Lung (tissue), 12 donors: ENCODE measurements around the gene HDAC1. TPM values are rescaled to one million over a fixed set of nuclear protein-coding genes. Genes with fewer than 3 reads are reported as not detected.
A peak's percentile ranks its signal among the peaks of the same experiment; 100 is the strongest.

Experiments
- ATAC-seq: fragments of 200-7000 bp; cut with Tn5 transposase; one replicate; pipeline ENCODE4 v1.9.1; 2020; ENCODE audit warnings: moderate number of reproducible peaks; ENCODE audit not compliant: insufficient read depth, low FRiP score
- DNase-seq, 3 donors: peaks; one replicate each; pipeline ENCODE4 v3.0.0-alpha.2; 2013 to 2017
- H3K27ac ChIP-seq, 2 donors: one replicate each; pipeline ENCODE4 v1.5.1; 2013; ENCODE audit warnings: mild to moderate bottlenecking in 2 of 2, moderate library complexity in 2 of 2, control low read depth in 1 of 2, inconsistent platforms in 1 of 2, low read depth in 1 of 2, low read length in 1 of 2
- H3K27me3 ChIP-seq, 3 donors: one replicate each; pipeline ENCODE4 v1.5.1; 2013; ENCODE audit warnings: low read length in 2 of 3; ENCODE audit not compliant: control insufficient read depth in 3 of 3, insufficient read depth in 3 of 3
- H3K36me3 ChIP-seq, 4 donors: one replicate each; pipeline ENCODE4 v1.5.1; 2013; ENCODE audit warnings: low read length in 4 of 4, mild to moderate bottlenecking in 1 of 4, moderate library complexity in 1 of 4; ENCODE audit not compliant: control insufficient read depth in 4 of 4, insufficient read depth in 4 of 4
- H3K4me1 ChIP-seq, 5 donors: one replicate each; pipeline ENCODE4 v1.5.1; 2013; ENCODE audit warnings: low read length in 5 of 5, mild to moderate bottlenecking in 2 of 5, moderate library complexity in 1 of 5; ENCODE audit not compliant: control insufficient read depth in 5 of 5, insufficient read depth in 5 of 5
- H3K4me3 ChIP-seq: one replicate; pipeline ENCODE4 v1.5.1; 2013; ENCODE audit warnings: mild to moderate bottlenecking, control low read depth, moderate library complexity
- H3K9ac ChIP-seq, 2 donors: one replicate each; pipeline ENCODE4 v1.5.1; 2013; ENCODE audit warnings: low read length in 2 of 2, control low read depth in 1 of 2; ENCODE audit not compliant: insufficient read depth in 1 of 2
- H3K9me3 ChIP-seq, 4 donors: one replicate each; pipeline ENCODE4 v1.5.1; 2013; ENCODE audit warnings: low read length in 3 of 4, mild to moderate bottlenecking in 1 of 4, moderate library complexity in 1 of 4; ENCODE audit not compliant: control insufficient read depth in 4 of 4, insufficient read depth in 3 of 4
- CTCF ChIP-seq: IDR thresholded peaks from 2 replicates; pipeline ENCODE4 v1.5.1; 2012; ENCODE audit warnings: mild to moderate bottlenecking; ENCODE audit errors: control extremely low read depth, extremely low read depth
- WGBS, 2 donors: extraction: QIAGEN DNeasy Blood & Tissue Kit; methylation state at CpG; one replicate each; pipeline ENCODE4 v1.1.7; 2013; 5-methylcytosine and 5-hydroxymethylcytosine counted together
- polyA plus RNA-seq, 2 donors: library from polyadenylated mRNA; stranded (reverse); fragments of 200-250 nt; gene quantifications; one replicate each; pipeline ENCODE4 v1.2.1, GENCODE V29; 2013
- total RNA-seq, 2 donors: library from RNA; depleted of rRNA in 1 of 2; stranded (reverse); fragments of >200 nt in 1 of 2; gene quantifications; one replicate each; pipeline ENCODE4 v1.2.1, GENCODE V29; 2014 to 2021
- donor health status: control.
- donor health status: control.
- donor health status: Bipolar disorder and iron deficiency.
- donor health status: healthy.
- donor health status: DM: yes; HTN: yes; CAD: no.

The HDAC1 gene
- total and polyA plus RNA-seq, 4 donors = 47.3 to 90.4 (median 72.5) TPM

DNA sequence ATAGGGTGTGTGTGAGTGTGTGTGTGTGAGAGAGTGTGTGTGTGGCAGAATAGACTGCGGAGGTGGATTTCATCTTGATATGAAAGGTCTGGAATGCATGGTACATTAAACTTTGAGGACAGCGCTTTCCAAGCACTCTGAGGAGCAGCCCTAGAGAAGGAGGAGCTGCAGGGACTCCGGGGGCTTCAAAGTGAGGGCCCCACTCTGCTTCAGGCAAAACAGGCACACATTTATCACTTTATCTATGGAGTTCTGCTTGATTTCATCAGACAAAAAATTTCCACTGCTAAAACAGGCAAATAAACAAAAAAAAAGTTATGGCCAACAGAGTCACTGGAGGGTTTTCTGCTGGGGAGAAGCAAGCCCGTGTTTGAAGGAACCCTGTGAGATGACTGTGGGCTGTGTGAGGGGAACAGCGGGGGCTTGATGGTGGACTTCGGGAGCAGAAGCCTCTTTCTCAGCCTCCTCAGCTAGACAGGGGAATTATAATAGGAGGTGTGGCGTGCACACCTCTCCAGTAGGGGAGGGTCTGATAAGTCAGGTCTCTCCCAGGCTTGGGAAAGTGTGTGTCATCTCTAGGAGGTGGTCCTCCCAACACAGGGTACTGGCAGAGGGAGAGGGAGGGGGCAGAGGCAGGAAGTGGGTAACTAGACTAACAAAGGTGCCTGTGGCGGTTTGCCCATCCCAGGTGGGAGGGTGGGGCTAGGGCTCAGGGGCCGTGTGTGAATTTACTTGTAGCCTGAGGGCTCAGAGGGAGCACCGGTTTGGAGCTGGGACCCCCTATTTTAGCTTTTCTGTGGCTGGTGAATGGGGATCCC lies 18.3 kb upstream of the HDAC1 start:
- no peak for ATAC-seq
- DNase-seq = peak in 1 of 3 donors; percentile 24

DNA sequence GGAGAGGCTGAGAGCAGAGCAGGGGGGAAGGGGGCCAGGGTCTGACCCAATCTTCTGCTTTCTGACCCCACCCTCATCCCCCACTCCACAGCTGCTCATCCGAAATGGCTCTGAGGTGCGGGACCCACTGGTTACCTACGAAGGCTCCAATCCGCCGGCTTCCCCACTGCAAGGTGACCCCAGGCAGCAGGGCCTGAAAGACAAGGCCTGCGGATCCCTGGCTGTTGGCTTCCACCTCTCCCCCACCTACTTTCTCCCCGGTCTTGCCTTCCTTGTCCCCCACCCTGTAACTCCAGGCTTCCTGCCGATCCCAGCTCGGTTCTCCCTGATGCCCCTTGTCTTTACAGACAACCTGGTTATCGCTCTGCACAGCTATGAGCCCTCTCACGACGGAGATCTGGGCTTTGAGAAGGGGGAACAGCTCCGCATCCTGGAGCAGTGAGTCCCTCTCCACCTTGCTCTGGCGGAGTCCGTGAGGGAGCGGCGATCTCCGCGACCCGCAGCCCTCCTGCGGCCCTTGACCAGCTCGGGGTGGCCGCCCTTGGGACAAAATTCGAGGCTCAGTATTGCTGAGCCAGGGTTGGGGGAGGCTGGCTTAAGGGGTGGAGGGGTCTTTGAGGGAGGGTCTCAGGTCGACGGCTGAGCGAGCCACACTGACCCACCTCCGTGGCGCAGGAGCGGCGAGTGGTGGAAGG lies 17.1 kb upstream of the HDAC1 start:
- no peak for TF ChIP-seq CTCF
- no peak overlapping the region for H3K27ac ChIP-seq
- peaks cover 0 to 2% (median 0%) of the 10 kb centered on the region in 4 donors for H3K36me3 ChIP-seq
- peaks cover 0 to 7% (median 5%) of the 10 kb centered on the region in 5 donors for H3K4me1 ChIP-seq
- ATAC-seq (no peak), DNase-seq (no peak)
- no peak overlapping the region for H3K9ac ChIP-seq
- H3K27me3 ChIP-seq = peaks cover 0 to 32% (median 29%) of the 10 kb centered on the region in 3 donors
- no peaks in the 10 kb centered on the region for H3K9me3 ChIP-seq
- WGBS, 2 donors = 82 to 86% methylated on average over 31 of the region's 31 CpGs
- no peak overlapping the region for H3K4me3 ChIP-seq

More for the DNA sequence above, 18.3 kb upstream of the HDAC1 start:
- Histone ChIP-seq H3K4me3 (no peak overlapping the region), H3K9me3 (no peaks in the 10 kb centered on the region), H3K27me3 (peaks cover 0 to 32% (median 29%) of the 10 kb centered on the region in 3 donors), H3K4me1 (peaks cover 0 to 7% (median 5%) of the 10 kb centered on the region in 5 donors), H3K36me3 (no peaks in the 10 kb centered on the region), H3K9ac (no peak overlapping the region), H3K27ac (no peak overlapping the region)
- TF ChIP-seq CTCF = no peak
- 52 to 53% methylated on average over 10 of the region's 10 CpGs for WGBS, 2 donors

- H3K27me3 ChIP-seq = peaks cover 0 to 32% (median 29%) of the 10 kb centered on the region in 3 donors
- TF ChIP-seq CTCF = no peak
- H3K9ac ChIP-seq = no peak overlapping the region
- peaks cover 0 to 7% (median 5%) of the 10 kb centered on the region in 5 donors for H3K4me1 ChIP-seq
- ATAC-seq (no peak), DNase-seq (peak; percentile 25 to 67 (median 38))
- no peak overlapping the region for H3K27ac ChIP-seq
- no peak overlapping the region for H3K4me3 ChIP-seq
- WGBS, 2 donors = 13 to 32% methylated on average over 30 to 41 of the region's 41 CpGs
- no peaks in the 10 kb centered on the region for H3K9me3 ChIP-seq
- H3K36me3 ChIP-seq = peaks cover 0 to 2% (median 0%) of the 10 kb centered on the region in 4 donors
Observed at GRCh38 chr1:32275424-32275823, 16.5 kb upstream of the HDAC1 start.
